OCI-LY3 (cell line): ENCODE data around the gene USP50.

Experiments
- EZH2phosphoT487 ChIP-seq: fragments of 200-600 bp; shearing (Covaris generic); IDR thresholded peaks from 2 replicates; pipeline ENCODE4 v1.6.1; 2018; ENCODE audit warnings: antibody characterized with exemption, mixed run types, low read depth
- TF ChIP-seq, protein P1 (sequence below): fragments of 200-600, 300-600 bp; sonication (generic); IDR thresholded peaks from 2 replicates; pipeline ENCODE4 v1.5.1; 2014; ENCODE audit warnings: antibody characterized with exemption, low read length, low read depth

DNA sequence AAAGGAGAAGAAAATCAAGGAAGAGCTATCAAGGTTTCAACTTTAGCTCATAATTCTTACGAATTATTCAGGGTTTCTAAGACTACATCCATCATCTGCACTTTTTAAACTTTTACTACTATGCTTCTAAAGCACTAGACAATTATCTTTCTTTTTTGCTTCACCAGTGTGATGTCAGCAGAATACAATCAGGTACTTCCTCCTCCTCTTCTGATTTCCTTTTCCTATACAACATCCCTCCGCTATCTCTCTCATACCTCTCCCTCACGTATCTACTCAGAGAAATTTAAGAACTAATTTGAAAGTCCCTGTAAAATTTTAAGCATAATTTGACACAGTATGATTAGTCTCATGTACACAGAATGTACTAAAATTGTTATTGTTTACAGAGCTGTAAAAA lies 47.3 kb upstream of the USP50 start:
- TF ChIP-seq, protein P1, sequence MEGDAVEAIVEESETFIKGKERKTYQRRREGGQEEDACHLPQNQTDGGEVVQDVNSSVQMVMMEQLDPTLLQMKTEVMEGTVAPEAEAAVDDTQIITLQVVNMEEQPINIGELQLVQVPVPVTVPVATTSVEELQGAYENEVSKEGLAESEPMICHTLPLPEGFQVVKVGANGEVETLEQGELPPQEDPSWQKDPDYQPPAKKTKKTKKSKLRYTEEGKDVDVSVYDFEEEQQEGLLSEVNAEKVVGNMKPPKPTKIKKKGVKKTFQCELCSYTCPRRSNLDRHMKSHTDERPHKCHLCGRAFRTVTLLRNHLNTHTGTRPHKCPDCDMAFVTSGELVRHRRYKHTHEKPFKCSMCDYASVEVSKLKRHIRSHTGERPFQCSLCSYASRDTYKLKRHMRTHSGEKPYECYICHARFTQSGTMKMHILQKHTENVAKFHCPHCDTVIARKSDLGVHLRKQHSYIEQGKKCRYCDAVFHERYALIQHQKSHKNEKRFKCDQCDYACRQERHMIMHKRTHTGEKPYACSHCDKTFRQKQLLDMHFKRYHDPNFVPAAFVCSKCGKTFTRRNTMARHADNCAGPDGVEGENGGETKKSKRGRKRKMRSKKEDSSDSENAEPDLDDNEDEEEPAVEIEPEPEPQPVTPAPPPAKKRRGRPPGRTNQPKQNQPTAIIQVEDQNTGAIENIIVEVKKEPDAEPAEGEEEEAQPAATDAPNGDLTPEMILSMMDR, result no peak
- no peak for TF ChIP-seq EZH2phosphoT487
